Astrocyte (in vitro differentiated cells and primary cell): Measurements from ENCODE around the gene PJVK. TPM values are rescaled to one million over a fixed set of nuclear protein-coding genes. Genes with fewer than 3 reads are reported as not detected.
A peak's percentile ranks its signal among the peaks of the same experiment; 100 is the strongest.

Source experiments
- DNase-seq: peaks from one replicate; pipeline ENCODE4 v3.0.0-alpha.2; 2010; ENCODE audit warnings: low read depth
- FAIRE-seq: peaks from 2 replicates; lab custom pipeline; 2011; peaks lifted over from hg19 to GRCh38; lab: Jason Lieb, UNC
- H2AFZ ChIP-seq: 2 replicates; pipeline ENCODE4 v1.6.0; 2012; ENCODE audit warnings: low read depth, low read length, inconsistent platforms
- H3K27ac ChIP-seq: 2 replicates; pipeline ENCODE4 v1.5.1; 2011; ENCODE audit warnings: low read depth, low read length, inconsistent platforms
- H3K27me3 ChIP-seq: 2 replicates; pipeline ENCODE4 v1.6.0; 2011; ENCODE audit warnings: low read length, inconsistent platforms; ENCODE audit not compliant: insufficient read depth
- H3K36me3 ChIP-seq: 2 replicates; pipeline ENCODE4 v1.5.1; 2011; ENCODE audit warnings: low read length, inconsistent platforms; ENCODE audit not compliant: insufficient read depth
- H3K4me1 ChIP-seq: 2 replicates; pipeline ENCODE4 v1.5.1; 2011; ENCODE audit warnings: low read length, inconsistent platforms; ENCODE audit not compliant: insufficient read depth
- H3K4me2 ChIP-seq: 2 replicates; pipeline ENCODE4 v1.6.0; 2012; ENCODE audit warnings: low read length, inconsistent platforms
- H3K4me3 ChIP-seq: 2 replicates; pipeline ENCODE4 v1.5.1; 2011; ENCODE audit warnings: low read depth, mild to moderate bottlenecking, low read length, inconsistent platforms; ENCODE audit not compliant: insufficient read depth
- H3K79me2 ChIP-seq: 2 replicates; pipeline ENCODE4 v1.6.0; 2012; ENCODE audit warnings: mild to moderate bottlenecking, low read length, inconsistent platforms; ENCODE audit not compliant: insufficient read depth
- H3K9ac ChIP-seq: 2 replicates; pipeline ENCODE4 v1.6.0; 2012; ENCODE audit warnings: mild to moderate bottlenecking, low read length, inconsistent platforms
- H3K9me3 ChIP-seq: 2 replicates; pipeline ENCODE4 v1.5.1; 2012; ENCODE audit warnings: low read depth, mild to moderate bottlenecking, low read length, inconsistent platforms; ENCODE audit not compliant: insufficient read depth
- H4K20me1 ChIP-seq: 2 replicates; pipeline ENCODE4 v1.6.0; 2012; ENCODE audit warnings: low read length, inconsistent platforms; ENCODE audit not compliant: insufficient read depth
- H3K27ac Mint-ChIP-seq: one replicate; pipeline ENCODE4 v1.8.0; 2021; ENCODE audit warnings: mild to moderate bottlenecking, mixed read lengths; ENCODE audit not compliant: unreplicated experiment
- H3K27me3 Mint-ChIP-seq: one replicate; pipeline ENCODE4 v1.8.0; 2021; ENCODE audit warnings: low read depth, mixed read lengths; ENCODE audit not compliant: unreplicated experiment
- H3K36me3 Mint-ChIP-seq: one replicate; pipeline ENCODE4 v1.8.0; 2021; ENCODE audit warnings: low read depth, mixed read lengths; ENCODE audit not compliant: unreplicated experiment
- H3K4me1 Mint-ChIP-seq: one replicate; pipeline ENCODE4 v1.8.0; 2021; ENCODE audit warnings: low read depth, mixed read lengths; ENCODE audit not compliant: unreplicated experiment
- H3K4me3 Mint-ChIP-seq: one replicate; pipeline ENCODE4 v1.8.0; 2021; ENCODE audit warnings: mild to moderate bottlenecking, moderate library complexity, mixed read lengths; ENCODE audit not compliant: unreplicated experiment
- H3K9me3 Mint-ChIP-seq: one replicate; pipeline ENCODE4 v1.8.0; 2021; ENCODE audit warnings: mild to moderate bottlenecking, mixed read lengths; ENCODE audit not compliant: unreplicated experiment
- CTCF ChIP-seq: IDR thresholded peaks from 2 replicates; pipeline ENCODE4 v1.5.1; 2011; ENCODE audit warnings: low read depth, mild to moderate bottlenecking, inconsistent platforms, low read length, moderate library complexity; ENCODE audit not compliant: insufficient read depth
- EZH2 ChIP-seq: IDR thresholded peaks from 2 replicates; pipeline ENCODE4 v1.6.1; 2012; ENCODE audit warnings: mild to moderate bottlenecking, low read length, inconsistent platforms; ENCODE audit not compliant: insufficient read depth
- total RNA-seq: library from RNA; stranded (reverse); gene quantifications from 2 replicates; pipeline ENCODE4 v1.2.1, GENCODE V29; 2021

PJVK gene
- total RNA-seq, 1 donor from 2014 or later, result 2.4 TPM

- Histone ChIP-seq H3K4me3 (no peak overlapping the region), H4K20me1 (peaks cover 26% of the 10 kb centered on the region), H3K79me2 (peaks cover 31% of the 10 kb centered on the region), H2AFZ (no peak overlapping the region), H3K27me3 (no peaks in the 10 kb centered on the region), H3K9me3 (no peaks in the 10 kb centered on the region), H3K27ac (no peak overlapping the region), H3K36me3 (peaks cover 13% of the 10 kb centered on the region), H3K4me2 (no peak overlapping the region), H3K9ac (no peak overlapping the region), H3K4me1 (peaks cover 18% of the 10 kb centered on the region)
- peaks cover 3% of the 10 kb centered on the region for H3K36me3 Mint-ChIP-seq
- no peak for FAIRE-seq
- H3K27ac Mint-ChIP-seq, result no peak overlapping the region
- H3K9me3 Mint-ChIP-seq, result no peaks in the 10 kb centered on the region
- H3K27me3 Mint-ChIP-seq, result no peaks in the 10 kb centered on the region
- TF ChIP-seq EZH2, result no peak
- no peak for TF ChIP-seq CTCF
- H3K4me3 Mint-ChIP-seq, result no peak overlapping the region
- DNase-seq, result no peak
- H3K4me1 Mint-ChIP-seq, result peaks cover 32% of the 10 kb centered on the region
Measured at GRCh38 chr2:178452870-178453269, 1.7 kb downstream of the PJVK start.

GRCh38 chr2:178455947-178456346 lies 4.8 kb downstream of the PJVK start:
- no peak overlapping the region for H3K4me3 ChIP-seq
- H3K27me3 Mint-ChIP-seq, result no peaks in the 10 kb centered on the region
- H3K9ac ChIP-seq, result no peak overlapping the region
- H3K27ac ChIP-seq, result peak overlapping the region; percentile 21
- H3K4me1 ChIP-seq, result peaks cover 10% of the 10 kb centered on the region
- H3K27ac Mint-ChIP-seq, result peak overlapping the region; percentile 99
- H3K4me2 ChIP-seq, result no peak overlapping the region
- no peak overlapping the region for H2AFZ ChIP-seq
- no peaks in the 10 kb centered on the region for H4K20me1 ChIP-seq
- peaks cover under 1% of the 10 kb centered on the region for H3K79me2 ChIP-seq
- FAIRE-seq (no peak), DNase-seq (peak; percentile 79)
- H3K36me3 Mint-ChIP-seq, result no peaks in the 10 kb centered on the region
- no peaks in the 10 kb centered on the region for H3K9me3 Mint-ChIP-seq
- peaks cover 20% of the 10 kb centered on the region for H3K4me1 Mint-ChIP-seq
- TF ChIP-seq CTCF, result no peak
- TF ChIP-seq EZH2, result no peak
- no peaks in the 10 kb centered on the region for H3K27me3 ChIP-seq
- H3K4me3 Mint-ChIP-seq, result no peak overlapping the region
- no peaks in the 10 kb centered on the region for H3K9me3 ChIP-seq
- no peaks in the 10 kb centered on the region for H3K36me3 ChIP-seq

- H3K9me3 Mint-ChIP-seq, result no peaks in the 10 kb centered on the region
- Histone ChIP-seq H2AFZ (no peak overlapping the region), H4K20me1 (no peaks in the 10 kb centered on the region), H3K4me1 (peaks cover 3% of the 10 kb centered on the region), H3K4me3 (no peak overlapping the region), H3K27me3 (no peaks in the 10 kb centered on the region), H3K9ac (no peak overlapping the region), H3K9me3 (no peaks in the 10 kb centered on the region), H3K4me2 (no peak overlapping the region), H3K36me3 (no peaks in the 10 kb centered on the region), H3K79me2 (no peaks in the 10 kb centered on the region), H3K27ac (no peak overlapping the region)
- peaks cover 16% of the 10 kb centered on the region for H3K4me1 Mint-ChIP-seq
- TF ChIP-seq EZH2, result no peak
- no peak for TF ChIP-seq CTCF
- no peak overlapping the region for H3K4me3 Mint-ChIP-seq
- peak overlapping the region; percentile 99 for H3K27ac Mint-ChIP-seq
- DNase-seq (no peak), FAIRE-seq (no peak)
- H3K27me3 Mint-ChIP-seq, result no peaks in the 10 kb centered on the region
- no peaks in the 10 kb centered on the region for H3K36me3 Mint-ChIP-seq
Measured at GRCh38 chr2:178457390-178457886, 6.3 kb downstream of the PJVK start.
